Measurements from ENCODE around the gene SRGAP3. TPM values are rescaled to one million over a fixed set of nuclear protein-coding genes. Genes with fewer than 3 reads are reported as not detected.

The SRGAP3 gene
- total RNA-seq, 1 experiment from 2014 or later = 7.6 TPM

- DNase-seq (ENCODE audit: low read depth) = no peak
- in situ Hi-C loops (cut with HindIII; ENCODE audit: low pct_unique_long_range_greater_than_20kb, low sequenced_read_pairs) = no loop called here
These were observed 184.6 kb downstream of the SRGAP3 start for GRCh38 chr3:9064850-9065249.

- in situ Hi-C loops (cut with HindIII; ENCODE audit: low pct_unique_long_range_greater_than_20kb, low sequenced_read_pairs) = no loop called here
These were observed 185.2 kb downstream of the SRGAP3 start for GRCh38 chr3:9064251-9064650.

GRCh38 chr3:9062570-9062969 lies 186.9 kb downstream of the SRGAP3 start:
- in situ Hi-C loops (cut with HindIII; ENCODE audit: low pct_unique_long_range_greater_than_20kb, low sequenced_read_pairs) = no loop called here
- no peak for DNase-seq (ENCODE audit: low read depth)

More at GRCh38 chr3:9064251-9064650, 185.2 kb downstream of the SRGAP3 start:
- no peak for DNase-seq (ENCODE audit: low read depth)

DNA sequence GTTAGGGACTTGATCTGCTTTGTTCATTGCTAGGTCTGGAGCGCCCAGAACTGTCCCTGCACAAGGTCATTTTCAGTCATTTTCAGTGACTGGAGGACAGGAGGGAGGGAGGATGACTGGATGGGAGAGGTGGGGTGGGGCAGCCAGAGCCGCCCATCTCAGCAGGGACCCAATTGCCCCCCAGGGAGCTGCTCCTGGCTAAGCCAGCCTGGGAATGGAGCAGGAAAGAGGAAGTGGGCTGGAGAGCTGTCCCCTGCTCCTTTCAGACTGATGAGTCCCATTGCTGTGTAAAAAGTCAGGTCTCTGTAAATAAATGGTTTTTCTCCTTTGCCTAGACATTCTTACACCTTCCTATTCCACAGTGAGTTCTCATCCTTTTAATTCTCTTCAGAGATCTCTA lies 187.8 kb downstream of the SRGAP3 start:
- DNase-seq (ENCODE audit: low read depth) = no peak
- in situ Hi-C loops (cut with HindIII; ENCODE audit: low pct_unique_long_range_greater_than_20kb, low sequenced_read_pairs) = no loop called here

- in situ Hi-C loops (cut with HindIII; ENCODE audit: low pct_unique_long_range_greater_than_20kb, low sequenced_read_pairs) = no loop called here
These were observed 189.7 kb downstream of the SRGAP3 start for GRCh38 chr3:9059489-9060400.

DNA sequence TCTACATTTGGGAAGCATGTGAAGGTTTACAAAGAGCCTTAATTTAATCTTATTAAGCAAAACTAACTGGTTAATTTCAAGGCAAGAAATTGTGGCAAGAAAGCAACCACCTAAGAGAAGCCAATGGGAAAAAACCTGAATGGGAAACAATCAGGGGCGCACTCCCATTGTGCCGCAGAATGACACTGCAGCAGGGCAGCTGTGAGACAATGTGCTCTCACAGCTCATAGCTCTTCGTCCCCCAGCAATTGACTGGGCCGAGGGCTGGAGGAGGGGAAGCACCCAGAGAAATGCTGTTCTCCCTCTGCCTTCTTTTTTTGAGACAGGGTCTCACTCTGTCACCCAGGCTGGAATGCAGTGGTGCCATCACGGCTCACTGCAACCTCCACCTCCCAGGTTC lies 192.9 kb downstream of the SRGAP3 start:
- DNase-seq (ENCODE audit: low read depth) = no peak
- in situ Hi-C loops (cut with HindIII; ENCODE audit: low pct_unique_long_range_greater_than_20kb, low sequenced_read_pairs) = no loop called here

More at GRCh38 chr3:9059489-9060400, 189.7 kb downstream of the SRGAP3 start:
- no peak for DNase-seq (ENCODE audit: low read depth)

- no peak for DNase-seq (ENCODE audit: low read depth)
- in situ Hi-C loops (cut with HindIII; ENCODE audit: low pct_unique_long_range_greater_than_20kb, low sequenced_read_pairs) = no loop called here
These were observed 201.7 kb downstream of the SRGAP3 start for GRCh38 chr3:9047452-9048346.

DNA sequence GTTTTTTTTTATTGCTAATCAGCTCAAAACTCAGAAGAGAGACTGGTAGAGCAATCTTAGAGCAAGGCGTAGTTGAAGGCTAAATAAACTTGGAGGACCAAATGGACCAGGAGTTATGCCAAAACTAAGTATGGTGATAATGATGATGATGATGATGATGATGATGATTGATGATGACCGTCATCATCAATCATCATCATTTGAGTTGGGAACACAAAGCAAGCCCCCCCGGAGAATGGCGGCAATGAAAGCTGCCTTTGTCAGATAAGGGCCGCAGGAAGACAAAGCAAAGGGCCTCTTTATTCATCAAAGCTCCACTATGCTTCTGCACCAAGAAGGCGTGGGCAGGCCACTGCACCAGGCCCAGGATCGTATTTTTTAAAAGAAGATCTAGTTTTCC lies 204.1 kb downstream of the SRGAP3 start:
- DNase-seq (ENCODE audit: low read depth) = no peak

DNA sequence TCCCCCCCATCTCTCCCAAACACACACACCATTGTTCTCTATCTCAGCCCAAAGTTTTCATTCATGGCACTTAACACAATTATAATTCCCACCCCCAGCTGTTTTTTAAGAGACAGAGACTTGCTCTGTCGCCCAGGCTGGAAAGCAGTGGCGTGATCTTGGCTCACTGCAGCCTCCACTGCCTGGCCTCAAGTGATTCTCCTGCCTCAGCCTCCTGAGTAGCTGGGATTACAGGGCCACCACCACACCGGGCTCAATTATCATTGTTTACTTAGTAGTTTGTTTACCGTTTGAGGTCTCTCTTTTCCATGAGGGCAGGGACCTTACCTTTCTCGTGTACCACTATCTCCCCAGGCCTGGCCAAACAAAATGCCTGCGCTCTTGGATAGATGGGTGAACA lies 206.4 kb downstream of the SRGAP3 start:
- in situ Hi-C loops (cut with HindIII; ENCODE audit: low pct_unique_long_range_greater_than_20kb, low sequenced_read_pairs) = no loop called here
- DNase-seq (ENCODE audit: low read depth) = no peak

More for the DNA sequence above, 204.1 kb downstream of the SRGAP3 start:
- in situ Hi-C loops (cut with HindIII; ENCODE audit: low pct_unique_long_range_greater_than_20kb, low sequenced_read_pairs) = no loop called here

DNA sequence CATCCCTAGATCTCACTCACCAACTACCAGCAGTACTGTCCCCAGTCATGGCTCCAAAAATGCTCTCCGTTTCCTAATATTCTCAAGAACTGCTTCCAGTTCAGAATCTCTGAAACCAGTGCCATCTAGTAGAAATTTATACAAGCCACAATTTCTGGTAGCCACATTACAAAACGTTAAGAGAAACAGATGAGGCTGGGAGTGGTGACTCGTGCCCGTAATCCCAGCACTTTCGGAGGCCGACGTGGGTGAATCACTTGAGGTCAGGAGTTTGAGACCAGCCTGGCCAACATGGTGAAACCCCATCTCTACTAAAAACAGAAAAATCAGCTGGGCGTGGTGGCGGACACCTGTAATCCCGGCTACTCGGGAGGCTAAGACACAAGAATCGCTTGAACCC lies 207.8 kb downstream of the SRGAP3 start:
- DNase-seq (ENCODE audit: low read depth) = no peak
- in situ Hi-C loops (cut with HindIII; ENCODE audit: low pct_unique_long_range_greater_than_20kb, low sequenced_read_pairs) = no loop called here

DNA sequence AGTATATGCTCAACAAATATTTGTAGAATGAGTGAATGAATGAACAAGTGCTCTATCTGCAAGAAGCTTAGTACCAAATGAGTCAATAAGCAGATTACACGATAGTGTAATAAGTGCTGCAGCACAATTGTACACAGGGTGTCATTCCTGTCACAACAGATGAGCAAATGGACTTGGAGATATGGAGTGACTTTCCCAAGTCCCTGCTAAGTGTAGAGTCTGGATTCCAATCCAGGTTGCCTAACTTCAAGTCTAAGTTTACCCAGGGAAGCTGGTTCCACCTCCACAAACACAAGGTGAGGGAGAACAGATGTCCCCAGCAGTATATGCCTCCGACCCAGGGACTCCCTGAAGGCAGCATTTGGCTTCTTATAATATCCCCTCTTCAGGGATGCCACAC lies 208.4 kb downstream of the SRGAP3 start:
- in situ Hi-C loops (cut with HindIII; ENCODE audit: low pct_unique_long_range_greater_than_20kb, low sequenced_read_pairs) = no loop called here
- no peak for DNase-seq (ENCODE audit: low read depth)

GRCh38 chr3:9037144-9037711 lies 212.2 kb downstream of the SRGAP3 start:
- in situ Hi-C loops (cut with HindIII; ENCODE audit: low pct_unique_long_range_greater_than_20kb, low sequenced_read_pairs) = no loop called here
- no peak for DNase-seq (ENCODE audit: low read depth)

- in situ Hi-C loops (cut with HindIII; ENCODE audit: low pct_unique_long_range_greater_than_20kb, low sequenced_read_pairs) = no loop called here
- no peak for DNase-seq (ENCODE audit: low read depth)
These were observed 212.9 kb downstream of the SRGAP3 start for GRCh38 chr3:9036404-9037131.

- DNase-seq (ENCODE audit: low read depth) = no peak
- in situ Hi-C loops (cut with HindIII; ENCODE audit: low pct_unique_long_range_greater_than_20kb, low sequenced_read_pairs) = no loop called here
These were observed 213.5 kb downstream of the SRGAP3 start for GRCh38 chr3:9035961-9036360.

GRCh38 chr3:9035473-9035872 lies 214.0 kb downstream of the SRGAP3 start:
- no peak for DNase-seq (ENCODE audit: low read depth)
- in situ Hi-C loops (cut with HindIII; ENCODE audit: low pct_unique_long_range_greater_than_20kb, low sequenced_read_pairs) = no loop called here

- in situ Hi-C loops (cut with HindIII; ENCODE audit: low pct_unique_long_range_greater_than_20kb, low sequenced_read_pairs) = no loop called here
- DNase-seq (ENCODE audit: low read depth) = no peak
These were observed 215.6 kb downstream of the SRGAP3 start for GRCh38 chr3:9033867-9034266.

DNA sequence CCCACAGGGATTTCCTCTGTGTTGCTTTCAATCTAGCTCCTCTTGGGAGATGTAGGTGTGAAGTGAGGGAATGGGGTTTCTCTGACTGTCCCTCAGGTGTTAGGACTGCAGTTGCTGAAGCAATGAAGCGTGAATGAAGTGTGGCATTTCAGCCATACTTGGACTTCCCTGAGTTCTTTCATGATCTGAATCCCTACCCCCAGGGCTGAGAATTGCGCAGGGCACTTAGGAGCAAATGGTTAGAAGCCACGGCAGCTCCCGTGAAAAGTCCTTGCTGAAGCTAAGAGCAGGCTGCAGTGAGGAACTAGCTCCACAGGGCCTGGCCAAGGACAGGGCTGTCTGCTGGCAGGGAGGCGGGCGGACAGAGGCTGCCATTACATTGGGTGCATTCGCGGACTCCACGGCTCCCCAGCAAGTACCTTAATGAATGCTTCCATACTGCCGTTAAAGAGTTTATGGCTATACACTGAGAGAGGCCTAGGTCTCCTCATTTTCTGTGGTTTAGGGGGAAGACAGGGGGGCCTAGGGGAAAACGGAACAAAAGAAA lies 217.1 kb downstream of the SRGAP3 start:
- in situ Hi-C loops (cut with HindIII; ENCODE audit: low pct_unique_long_range_greater_than_20kb, low sequenced_read_pairs) = no loop called here

DNA sequence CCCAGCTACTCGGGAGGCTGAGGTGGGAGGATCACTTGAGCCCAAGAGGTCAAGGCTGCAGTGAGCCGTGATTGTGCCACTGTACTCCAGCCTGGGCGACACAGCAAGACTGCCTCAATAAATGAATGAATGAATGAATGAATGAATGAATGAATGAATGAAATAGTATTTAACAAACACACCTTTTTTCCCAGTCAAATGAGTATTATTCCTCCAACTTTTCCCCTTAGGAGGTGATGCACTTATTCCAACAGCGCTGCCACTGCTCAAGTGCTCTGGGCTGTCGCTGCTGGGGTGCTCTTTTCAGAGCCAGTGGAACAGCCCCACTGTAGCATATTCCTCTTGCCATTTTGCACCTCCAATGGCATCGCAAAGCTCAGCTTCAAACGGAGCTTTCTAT lies 219.4 kb downstream of the SRGAP3 start:
- in situ Hi-C loops (cut with HindIII; ENCODE audit: low pct_unique_long_range_greater_than_20kb, low sequenced_read_pairs) = no loop called here
- no peak for DNase-seq (ENCODE audit: low read depth)

More for the DNA sequence above, 217.1 kb downstream of the SRGAP3 start:
- DNase-seq (ENCODE audit: low read depth) = no peak

All from Caki2 (cell line).